ENCODE results near the gene GRIK3. TPM values are rescaled to one million over a fixed set of nuclear protein-coding genes. Genes with fewer than 3 reads are reported as not detected.

Gene GRIK3
- total RNA-seq, 4 donors from 2014 or later, result 0.75 to 9.8 (median 1.2) TPM

DNA sequence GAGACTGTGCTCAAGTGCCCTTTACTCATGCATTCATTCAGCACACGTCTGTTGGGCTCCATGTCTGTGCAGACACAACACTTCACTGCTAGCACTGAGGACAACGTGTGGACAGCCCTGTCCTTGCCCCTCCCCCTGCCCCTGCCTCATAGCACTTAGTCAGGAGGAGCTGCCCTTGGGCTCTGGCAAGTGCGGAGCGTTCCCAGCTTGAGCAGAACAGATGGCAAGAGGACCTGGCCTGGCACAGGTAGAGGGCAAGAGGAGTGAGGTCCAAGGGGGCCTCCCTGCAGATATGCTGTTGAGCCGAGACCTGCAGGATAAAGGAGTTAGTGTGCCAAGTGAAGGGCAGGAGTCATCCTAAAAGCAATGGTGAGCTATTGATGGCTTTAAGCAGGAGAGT is 81.3 kb downstream of the GRIK3 start:
- no peak overlapping the region for H3K27ac ChIP-seq
- TF ChIP-seq, protein P1, sequence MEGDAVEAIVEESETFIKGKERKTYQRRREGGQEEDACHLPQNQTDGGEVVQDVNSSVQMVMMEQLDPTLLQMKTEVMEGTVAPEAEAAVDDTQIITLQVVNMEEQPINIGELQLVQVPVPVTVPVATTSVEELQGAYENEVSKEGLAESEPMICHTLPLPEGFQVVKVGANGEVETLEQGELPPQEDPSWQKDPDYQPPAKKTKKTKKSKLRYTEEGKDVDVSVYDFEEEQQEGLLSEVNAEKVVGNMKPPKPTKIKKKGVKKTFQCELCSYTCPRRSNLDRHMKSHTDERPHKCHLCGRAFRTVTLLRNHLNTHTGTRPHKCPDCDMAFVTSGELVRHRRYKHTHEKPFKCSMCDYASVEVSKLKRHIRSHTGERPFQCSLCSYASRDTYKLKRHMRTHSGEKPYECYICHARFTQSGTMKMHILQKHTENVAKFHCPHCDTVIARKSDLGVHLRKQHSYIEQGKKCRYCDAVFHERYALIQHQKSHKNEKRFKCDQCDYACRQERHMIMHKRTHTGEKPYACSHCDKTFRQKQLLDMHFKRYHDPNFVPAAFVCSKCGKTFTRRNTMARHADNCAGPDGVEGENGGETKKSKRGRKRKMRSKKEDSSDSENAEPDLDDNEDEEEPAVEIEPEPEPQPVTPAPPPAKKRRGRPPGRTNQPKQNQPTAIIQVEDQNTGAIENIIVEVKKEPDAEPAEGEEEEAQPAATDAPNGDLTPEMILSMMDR (IDR thresholded peaks at IDR 0.05), result no peak
- no peak for TF ChIP-seq EP300 (IDR thresholded peaks at IDR 0.05; ENCODE audit: low read depth)
- no peak for TF ChIP-seq POLR2AphosphoS5 (IDR thresholded peaks at IDR 0.05)
- TF ChIP-seq POLR2A (IDR thresholded peaks at IDR 0.05), result no peak
- no peaks in the 10 kb centered on the region for H3K27me3 ChIP-seq
- no peaks in the 10 kb centered on the region for H3K9me3 ChIP-seq
- no peak for DNase-seq
- no peak overlapping the region for H3K4me3 ChIP-seq
- H3K36me3 ChIP-seq, result no peaks in the 10 kb centered on the region
- no peaks in the 10 kb centered on the region for H3K4me1 ChIP-seq
- in situ Hi-C loops (cut with MboI; ENCODE audit: low pct_ligation_motif_present in 1 of 4, low pct_unique_long_range_greater_than_20kb in 1 of 4, low sequenced_read_pairs in 3 of 4), result no loop called here
- intact Hi-C loops (cut with DNase I; ENCODE audit: low total_unique reads), result no loop called here
- 40 to 46% methylated on average over 1 to 5 of the region's 5 CpGs for WGBS, 2 donors (ENCODE audit: low coverage in 1 of 2)

DNA sequence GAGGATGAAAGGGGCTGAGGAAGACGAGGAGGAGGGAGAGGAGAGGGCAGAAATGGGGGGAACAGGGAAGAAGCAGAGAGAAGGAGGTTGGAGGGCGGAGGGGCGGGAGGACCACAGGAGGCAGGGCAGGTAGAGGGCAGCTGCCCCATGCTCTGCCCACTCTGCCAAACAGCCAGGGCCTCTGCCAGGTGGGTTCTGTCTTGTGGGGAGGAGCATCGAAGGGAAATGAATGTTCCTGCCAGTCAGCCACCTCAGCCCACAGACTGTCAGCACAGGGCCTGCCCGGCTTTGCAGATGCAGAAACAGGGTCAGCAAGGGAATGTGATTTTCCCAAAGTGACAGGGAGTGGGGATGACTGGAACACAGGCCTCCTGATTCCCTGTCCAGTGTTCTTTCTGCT is 82.6 kb downstream of the GRIK3 start:
- Histone ChIP-seq H3K4me3 (no peak overlapping the region), H3K9me3 (no peaks in the 10 kb centered on the region), H3K27ac (no peak overlapping the region), H3K4me1 (no peaks in the 10 kb centered on the region), H3K27me3 (no peaks in the 10 kb centered on the region), H3K36me3 (no peaks in the 10 kb centered on the region)
- no peak for DNase-seq
- intact Hi-C loops (cut with DNase I; ENCODE audit: low total_unique reads) (no loop called here), in situ Hi-C loops (cut with MboI; ENCODE audit: low pct_ligation_motif_present in 1 of 4, low pct_unique_long_range_greater_than_20kb in 1 of 4, low sequenced_read_pairs in 3 of 4) (no loop called here)
- WGBS, 2 donors (ENCODE audit: low coverage in 1 of 2), result 51 to 73% methylated on average over 5 of the region's 5 CpGs
- no peak for TF ChIP-seq EP300 (IDR thresholded peaks at IDR 0.05; ENCODE audit: low read depth)
- TF ChIP-seq, protein P1 (IDR thresholded peaks at IDR 0.05), result no peak
- no peak for TF ChIP-seq POLR2A (IDR thresholded peaks at IDR 0.05)
- TF ChIP-seq POLR2AphosphoS5 (IDR thresholded peaks at IDR 0.05), result no peak

DNA sequence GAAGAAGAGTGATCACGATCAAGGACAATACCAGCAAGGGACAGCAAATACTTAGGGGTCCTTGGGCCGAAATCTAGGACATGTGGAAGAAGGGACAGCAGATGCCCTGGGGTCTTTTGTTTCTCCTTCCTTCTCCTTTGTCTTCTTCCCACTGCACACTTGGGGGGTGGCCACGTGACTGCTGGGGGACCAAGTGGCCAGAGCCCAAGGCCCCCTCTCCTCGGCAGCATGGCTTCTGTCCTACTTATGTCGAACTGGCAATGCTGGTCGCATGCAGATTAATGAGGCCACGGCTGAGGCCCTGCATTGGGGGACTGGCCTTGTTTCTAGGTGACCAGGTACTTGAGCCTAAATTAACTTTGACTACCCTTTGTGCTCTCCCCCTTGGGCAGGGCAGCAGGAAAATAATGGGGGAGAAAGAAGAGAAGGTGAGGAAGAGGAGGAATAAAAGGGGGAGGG is 83.0 kb downstream of the GRIK3 start:
- in situ Hi-C loops (cut with MboI; ENCODE audit: low pct_ligation_motif_present in 1 of 4, low pct_unique_long_range_greater_than_20kb in 1 of 4, low sequenced_read_pairs in 3 of 4) (no loop called here), intact Hi-C loops (cut with DNase I; ENCODE audit: low total_unique reads) (no loop called here)
- TF ChIP-seq POLR2AphosphoS5 (IDR thresholded peaks at IDR 0.05) (no peak), EP300 (IDR thresholded peaks at IDR 0.05; ENCODE audit: low read depth) (no peak), POLR2A (IDR thresholded peaks at IDR 0.05) (no peak)
- TF ChIP-seq, protein P1 (IDR thresholded peaks at IDR 0.05), result no peak
- 46 to 52% methylated on average over 4 to 7 of the region's 7 CpGs for WGBS, 2 donors (ENCODE audit: low coverage in 1 of 2)
- Histone ChIP-seq H3K27ac (no peak overlapping the region), H3K4me1 (no peaks in the 10 kb centered on the region), H3K27me3 (no peaks in the 10 kb centered on the region), H3K4me3 (no peak overlapping the region), H3K36me3 (no peaks in the 10 kb centered on the region), H3K9me3 (no peaks in the 10 kb centered on the region)
- no peak for DNase-seq

DNA sequence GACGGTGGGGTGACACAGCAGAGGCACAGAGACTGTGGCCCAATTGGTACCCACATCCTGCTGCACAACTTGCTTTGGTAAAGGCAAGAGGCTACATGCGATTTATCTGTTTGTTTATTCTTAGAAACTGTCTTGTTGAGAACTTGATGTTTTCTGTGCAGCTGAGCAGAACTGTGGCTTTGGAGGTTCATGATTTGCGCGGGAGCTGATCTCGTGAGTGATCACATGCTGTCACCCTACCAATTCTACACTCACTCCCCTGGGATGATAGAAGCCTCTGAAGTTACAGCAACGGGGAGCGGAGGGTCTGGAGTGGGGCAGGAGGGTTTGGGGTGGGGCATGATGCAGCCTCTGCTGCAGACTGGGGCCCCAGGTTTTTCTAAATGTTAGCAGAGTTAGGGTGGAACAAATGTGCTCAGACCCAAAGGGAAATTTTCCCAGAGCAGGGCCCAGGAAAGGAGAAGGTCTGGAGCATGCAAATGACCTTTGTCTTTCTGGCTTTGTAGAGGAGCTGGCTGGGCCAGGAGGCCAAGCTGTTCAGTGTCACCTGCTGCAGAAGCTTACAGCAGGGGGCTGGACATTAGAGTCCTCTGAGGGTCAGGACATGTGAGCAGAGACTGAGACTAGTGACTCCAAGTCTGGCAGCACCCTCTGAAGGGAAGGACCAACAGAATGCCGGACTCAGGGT is 83.6 kb downstream of the GRIK3 start:
- Histone ChIP-seq H3K4me3 (no peak overlapping the region), H3K9me3 (no peaks in the 10 kb centered on the region), H3K27ac (no peak overlapping the region), H3K4me1 (no peaks in the 10 kb centered on the region), H3K36me3 (no peaks in the 10 kb centered on the region), H3K27me3 (no peaks in the 10 kb centered on the region)
- DNase-seq, result no peak
- 44 to 75% methylated on average over 5 to 8 of the region's 8 CpGs for WGBS, 2 donors (ENCODE audit: low coverage in 1 of 2)
- TF ChIP-seq, protein P1 (IDR thresholded peaks at IDR 0.05), result no peak
- no peak for TF ChIP-seq POLR2A (IDR thresholded peaks at IDR 0.05)
- in situ Hi-C loops (cut with MboI; ENCODE audit: low pct_ligation_motif_present in 1 of 4, low pct_unique_long_range_greater_than_20kb in 1 of 4, low sequenced_read_pairs in 3 of 4) (no loop called here), intact Hi-C loops (cut with DNase I; ENCODE audit: low total_unique reads) (no loop called here)
